ENCODE results near the gene MMRN2. TPM values are rescaled to one million over a fixed set of nuclear protein-coding genes. Genes with fewer than 3 reads are reported as not detected.

MMRN2 gene
- polyA plus RNA-seq, 1 of the 3 experiments (the other 2 are of a cell fraction) = 0.05 TPM

GRCh38 chr10:86956848-86957448 lies 467 bp downstream of the MMRN2 start:
- peak; percentile 60 for DNase-seq
- CTCF ChIA-PET = interaction anchor here (1.5 to 2.6 kb wide), 3 partner anchors 10 to 18 kb away, joined by 6 to 9 read pairs (median 7); no protein-coding TSS in a partner anchor
- H3F3A ChIP-seq (replicated peaks; ENCODE audit: insufficient read depth) = no peaks in the 10 kb centered on the region
- H2AFZ ChIP-seq (ENCODE audit: low read depth) = no peak overlapping the region
- H3K79me2 ChIP-seq (ENCODE audit: insufficient read depth) = no peaks in the 10 kb centered on the region
- no peaks in the 10 kb centered on the region for H3K9me2 ChIP-seq
- no peak overlapping the region for H3K27ac ChIP-seq (ENCODE audit: low read depth in 2 of 2, low read length in 1 of 2)
- H3K9ac ChIP-seq = no peak overlapping the region
- no peaks in the 10 kb centered on the region for H3K9me3 ChIP-seq
- no peaks in the 10 kb centered on the region for H3K36me3 ChIP-seq (replicated peaks in 1 of 2; ENCODE audit: control insufficient read depth in 1 of 2, insufficient read depth in 2 of 2, low read length in 1 of 2)
- POLR2A ChIA-PET = no interaction called here
- H3K4me1 ChIP-seq (ENCODE audit: control insufficient read depth in 1 of 2, insufficient read depth in 2 of 2, low read depth in 1 of 2, low read length in 1 of 2) = peaks cover 6 to 11% of the 10 kb centered on the region in 2 experiments; a peak in 2 of 4 replicates
- no peak; the same call in 1 of the 2 replicates for TF ChIP-seq GATA2 (CRISPR knock-in tag; IDR thresholded peaks at IDR 0.05)
- no peak for TF ChIP-seq JUND (IDR thresholded peaks at IDR 0.05)
- TF ChIP-seq USF1 (IDR thresholded peaks at IDR 0.05; ENCODE audit: borderline replicate concordance, low read depth) = no peak
- no peak for TF ChIP-seq TCF12 (IDR thresholded peaks at IDR 0.05)
- no peak for TF ChIP-seq TEAD4 (IDR thresholded peaks at IDR 0.05; ENCODE audit: borderline replicate concordance, insufficient read depth)
- TF ChIP-seq SMC3 (IDR thresholded peaks at IDR 0.05; ENCODE audit: low read depth, low read length) = no peak
- no peak for TF ChIP-seq FOSL2 (IDR thresholded peaks at IDR 0.05; ENCODE audit: borderline replicate concordance, low read depth)
- no peak for TF ChIP-seq REST (IDR thresholded peaks at IDR 0.05; ENCODE audit: low read depth, low read length)
- TF ChIP-seq EZH2phosphoT487 (IDR thresholded peaks at IDR 0.05; ENCODE audit: borderline replicate concordance, low read depth) = no peak
- TF ChIP-seq NFIC (IDR thresholded peaks at IDR 0.05; ENCODE audit: borderline replicate concordance) = no peak
- no peak for TF ChIP-seq MEF2A (IDR thresholded peaks at IDR 0.05; ENCODE audit: borderline replicate concordance, low read depth)
- no peak for TF ChIP-seq RFX5 (IDR thresholded peaks at IDR 0.05; ENCODE audit: low read length)
- no peak for TF ChIP-seq CHD2 (IDR thresholded peaks at IDR 0.05; ENCODE audit: low read length, partially characterized antibody)
- TF ChIP-seq USF2 (IDR thresholded peaks at IDR 0.05; ENCODE audit: borderline replicate concordance, low read depth, low read length) = no peak
- no peak for TF ChIP-seq EP300 (IDR thresholded peaks at IDR 0.05; ENCODE audit: borderline replicate concordance in 1 of 2, low read depth in 1 of 2, low read length in 1 of 2)
- TF ChIP-seq GABPA (IDR thresholded peaks at IDR 0.05; ENCODE audit: low read depth) = no peak
- TF ChIP-seq CTCF (IDR thresholded peaks at IDR 0.05) = no peak
- TF ChIP-seq PBX3 (IDR thresholded peaks at IDR 0.05) = no peak
- TF ChIP-seq ELF1 (IDR thresholded peaks at IDR 0.05) = no peak
- H3K4me3 ChIP-seq (ENCODE audit: low read depth in 2 of 2, low read length in 1 of 2) = no peak overlapping the region
- no peaks in the 10 kb centered on the region for H3K27me3 ChIP-seq (ENCODE audit: insufficient read depth)
- WGBS (ENCODE audit: low lambda C conversion rate) = 100% methylated on average over 1 of the region's 7 CpGs
- no peak overlapping the region for H3K4me2 ChIP-seq
- no peaks in the 10 kb centered on the region for H4K20me1 ChIP-seq (ENCODE audit: insufficient read depth)
